ENCODE measurements around the gene ENPP7. TPM values are rescaled to one million over a fixed set of nuclear protein-coding genes. Genes with fewer than 3 reads are reported as not detected.
A peak's percentile ranks its signal among the peaks of the same experiment; 100 is the strongest.

The ENPP7 gene
- polyA plus RNA-seq, 3 donors = not detected

GRCh38 chr17:79786930-79787643 lies 56.3 kb downstream of the ENPP7 start:
- H3K9ac ChIP-seq (ENCODE audit: insufficient read depth, low read length, poor library complexity, severe bottlenecking) = peak overlapping the region; percentile 4
- H3K4me2 ChIP-seq (replicated peaks; ENCODE audit: extremely low read depth, low read length, poor library complexity, severe bottlenecking) = no peak overlapping the region
- Mint-ChIP-seq H3K4me3 (peak overlapping the region in 1 of 2 donors; percentile 47), H3K4me1 (peaks cover 16% of the 10 kb centered on the region), H3K9me3 (peaks cover 0 to 18% (median 2%) of the 10 kb centered on the region in 7 donors), H3K27ac (no peak overlapping the region), H3K27me3 (ENCODE audit: low read depth in 3 of 3) (peaks cover 53 to 67% (median 59%) of the 10 kb centered on the region in 3 donors), H3K36me3 (peaks cover 5 to 8% of the 10 kb centered on the region in 2 donors)
- H2AFZ ChIP-seq (ENCODE audit: insufficient read depth, low read depth, low read length, poor library complexity, severe bottlenecking) = no peak overlapping the region
- H3K36me3 ChIP-seq (replicated peaks in 1 of 2; ENCODE audit: control insufficient read depth in 1 of 2, insufficient read depth in 2 of 2, low read length in 2 of 2) = no peaks in the 10 kb centered on the region
- intact Hi-C loops (cut with micrococcal nuclease) = loop anchor here in 1 of 2 donors (5.0 kb wide), 2 partner anchors 130 to 200 kb away; no protein-coding TSS in a partner anchor
- H3K9me3 ChIP-seq (replicated peaks in 1 of 2; ENCODE audit: control insufficient read depth in 1 of 2, insufficient read depth in 1 of 2, low read length in 2 of 2) = peaks cover 11 to 16% of the 10 kb centered on the region in 2 donors
- peaks cover 39 to 58% of the 10 kb centered on the region in 2 donors for H3K27me3 ChIP-seq (ENCODE audit: control insufficient read depth in 2 of 2, insufficient read depth in 2 of 2, low read length in 2 of 2)
- no peak overlapping the region for H3K27ac ChIP-seq (ENCODE audit: low read depth in 1 of 2, low read length in 2 of 2)
- H4K20me1 ChIP-seq (ENCODE audit: insufficient read depth, low read length) = peaks cover 6% of the 10 kb centered on the region
- no peaks in the 10 kb centered on the region for H3K79me2 ChIP-seq (ENCODE audit: insufficient read depth, low read length)
- no peak overlapping the region for H3K4me3 ChIP-seq (replicated peaks in 1 of 3; ENCODE audit: low read depth in 2 of 3, low read length in 3 of 3)
- TF ChIP-seq CTCF (IDR thresholded peaks at IDR 0.05) = no peak
- 89% methylated on average over 5 of the region's 12 CpGs for WGBS (ENCODE audit: insufficient coverage)
- peak in 1 of 3 donors; percentile 3 for DNase-seq
- H3K4me1 ChIP-seq (ENCODE audit: control insufficient read depth in 1 of 2, insufficient read depth in 2 of 2, low read length in 2 of 2) = peaks cover 14 to 18% of the 10 kb centered on the region in 2 donors

- Mint-ChIP-seq H3K27ac (no peak overlapping the region), H3K4me1 (peaks cover 18% of the 10 kb centered on the region)
- intact Hi-C loops (cut with micrococcal nuclease) = loop anchor here in 1 of 2 donors (5.0 kb wide), 2 partner anchors 129 to 199 kb away; no protein-coding TSS in a partner anchor
Measured at GRCh38 chr17:79788455-79788854, 57.7 kb downstream of the ENPP7 start.

More at GRCh38 chr17:79788455-79788854, 57.7 kb downstream of the ENPP7 start:
- peaks cover 13% of the 10 kb centered on the region for H4K20me1 ChIP-seq (ENCODE audit: insufficient read depth, low read length)
- H3K79me2 ChIP-seq (ENCODE audit: insufficient read depth, low read length) = no peaks in the 10 kb centered on the region
- peaks cover 3 to 8% of the 10 kb centered on the region in 2 donors for H3K36me3 Mint-ChIP-seq
- 89% methylated on average over 3 of the region's 5 CpGs for WGBS (ENCODE audit: insufficient coverage)
- H3K27ac ChIP-seq (ENCODE audit: low read depth in 1 of 2, low read length in 2 of 2) = no peak overlapping the region
- no peak for DNase-seq
- peaks cover 11 to 16% of the 10 kb centered on the region in 2 donors for H3K9me3 ChIP-seq (replicated peaks in 1 of 2; ENCODE audit: control insufficient read depth in 1 of 2, insufficient read depth in 1 of 2, low read length in 2 of 2)
- H3K27me3 ChIP-seq (ENCODE audit: control insufficient read depth in 2 of 2, insufficient read depth in 2 of 2, low read length in 2 of 2) = peaks cover 50 to 67% of the 10 kb centered on the region in 2 donors
- H3K27me3 Mint-ChIP-seq (ENCODE audit: low read depth in 3 of 3) = peaks cover 59 to 72% (median 63%) of the 10 kb centered on the region in 3 donors
- no peak overlapping the region for H3K4me2 ChIP-seq (replicated peaks; ENCODE audit: extremely low read depth, low read length, poor library complexity, severe bottlenecking)
- H3K9me3 Mint-ChIP-seq = peaks cover 0 to 21% (median 2%) of the 10 kb centered on the region in 7 donors
- no peak overlapping the region for H2AFZ ChIP-seq (ENCODE audit: insufficient read depth, low read depth, low read length, poor library complexity, severe bottlenecking)
- peaks cover 18 to 23% of the 10 kb centered on the region in 2 donors for H3K4me1 ChIP-seq (ENCODE audit: control insufficient read depth in 1 of 2, insufficient read depth in 2 of 2, low read length in 2 of 2)
- peak overlapping the region in 1 of 2 donors; percentile 52 for H3K4me3 Mint-ChIP-seq
- TF ChIP-seq CTCF (IDR thresholded peaks at IDR 0.05) = no peak
- no peaks in the 10 kb centered on the region for H3K36me3 ChIP-seq (replicated peaks in 1 of 2; ENCODE audit: control insufficient read depth in 1 of 2, insufficient read depth in 2 of 2, low read length in 2 of 2)
- H3K4me3 ChIP-seq (replicated peaks in 1 of 3; ENCODE audit: low read depth in 2 of 3, low read length in 3 of 3) = no peak overlapping the region
- H3K9ac ChIP-seq (ENCODE audit: insufficient read depth, low read length, poor library complexity, severe bottlenecking) = no peak overlapping the region
